Measurements from ENCODE around the gene PSD2.

GRCh38 chr5:139758510-139759075, 37.0 kb upstream of the PSD2 start:
- TF ChIP-seq JUNB (IDR thresholded peaks at IDR 0.05; ENCODE audit: unreplicated experiment): no peak
- TF ChIP-seq CTCF (conservative IDR thresholded peaks at IDR 0.05; ENCODE audit: low read depth in 2 of 2): no peak
- no peak for TF ChIP-seq POLR2AphosphoS5 (IDR thresholded peaks at IDR 0.05; ENCODE audit: low read depth)
- TF ChIP-seq EZH2 (IDR thresholded peaks at IDR 0.05; ENCODE audit: low read depth, unreplicated experiment): no peak
- no peak for TF ChIP-seq EZH2phosphoT487 (IDR thresholded peaks at IDR 0.05; ENCODE audit: unreplicated experiment)
- TF ChIP-seq REST (IDR thresholded peaks at IDR 0.05; ENCODE audit: unreplicated experiment): no peak
- TF ChIP-seq CREB1 (CRISPR knock-in tag; IDR thresholded peaks at IDR 0.05; ENCODE audit: low read depth): no peak
- no peak for TF ChIP-seq ZNF114 (CRISPR knock-in tag; IDR thresholded peaks at IDR 0.05)
- no peak for TF ChIP-seq ETS1 (IDR thresholded peaks at IDR 0.05)
- TF ChIP-seq ZNF462 (CRISPR knock-in tag; IDR thresholded peaks at IDR 0.05): no peak
- no peak for TF ChIP-seq NANOG (IDR thresholded peaks at IDR 0.05; ENCODE audit: borderline replicate concordance)
- no peak for TF ChIP-seq STAT1 (IDR thresholded peaks at IDR 0.05; ENCODE audit: unreplicated experiment)
